MM.1S (cell line): Measurements from ENCODE around the gene RPAIN.

Source experiments
- DNase-seq: peaks from one replicate; pipeline ENCODE4 v3.0.0-alpha.2; 2015
- H2AFZ ChIP-seq: fragments of 300-600 bp; sonication (generic); 2 replicates; pipeline ENCODE4 v1.6.0; 2016; ENCODE audit warnings: antibody characterized with exemption, low read length
- H3F3A ChIP-seq: fragments of 300-600 bp; sonication (generic); 2 replicates; pipeline ENCODE4 v1.6.1; 2016; ENCODE audit warnings: mild to moderate bottlenecking, antibody characterized with exemption, low read length, moderate library complexity, mixed read lengths; ENCODE audit not compliant: insufficient read depth
- H3K27ac ChIP-seq: fragments of 300-600 bp; sonication (generic); 2 replicates; pipeline ENCODE4 v1.5.1; 2016; ENCODE audit warnings: mild to moderate bottlenecking, low read length
- H3K27me3 ChIP-seq: fragments of 300-600 bp; sonication (generic); replicated peaks from 2 replicates; pipeline ENCODE4 v1.6.0; 2016; ENCODE audit warnings: low read length; ENCODE audit not compliant: insufficient read depth
- H3K36me3 ChIP-seq: fragments of 300-600 bp; sonication (generic); replicated peaks from 2 replicates; pipeline ENCODE4 v1.6.1; 2016; ENCODE audit warnings: mild to moderate bottlenecking, low read length, mixed read lengths; ENCODE audit not compliant: insufficient read depth
- H3K4me1 ChIP-seq: fragments of 300-600 bp; sonication (generic); 2 replicates; pipeline ENCODE4 v1.6.1; 2016; ENCODE audit warnings: low read length, mixed read lengths
- H3K4me2 ChIP-seq: fragments of 300-600 bp; sonication (generic); 2 replicates; pipeline ENCODE4 v1.6.0; 2016; ENCODE audit warnings: low read depth, low read length
- H3K4me3 ChIP-seq: fragments of 300-600 bp; sonication (generic); 2 replicates; pipeline ENCODE4 v1.5.1; 2016; ENCODE audit warnings: low read length, mixed read lengths
- H3K79me2 ChIP-seq: fragments of 300-600 bp; sonication (generic); 2 replicates; pipeline ENCODE4 v1.6.1; 2016; ENCODE audit warnings: mixed run types, low read length, mixed read lengths
- H3K9ac ChIP-seq: fragments of 300-600 bp; sonication (generic); 2 replicates; pipeline ENCODE4 v1.6.1; 2016; ENCODE audit warnings: low read length, mixed read lengths
- H3K9me2 ChIP-seq: fragments of 300-600 bp; sonication (generic); replicated peaks from 2 replicates; pipeline ENCODE4 v1.6.1; 2016; ENCODE audit warnings: mild to moderate bottlenecking, low read length, mixed read lengths; ENCODE audit not compliant: insufficient read depth
- H3K9me3 ChIP-seq: fragments of 300-600 bp; sonication (generic); replicated peaks from 2 replicates; pipeline ENCODE4 v1.6.1; 2016; ENCODE audit warnings: mild to moderate bottlenecking, low read length, mixed read lengths; ENCODE audit not compliant: insufficient read depth
- H4K20me1 ChIP-seq: fragments of 300-600 bp; sonication (generic); 2 replicates; pipeline ENCODE4 v1.6.1; 2016; ENCODE audit warnings: mild to moderate bottlenecking, low read length, moderate library complexity, mixed read lengths; ENCODE audit not compliant: insufficient read depth
- CTCF ChIP-seq: fragments of 300-600 bp; sonication (generic); IDR thresholded peaks from 2 replicates; pipeline ENCODE4 v1.5.1; 2016; ENCODE audit warnings: antibody characterized with exemption, low read length, mixed read lengths
- EZH2 ChIP-seq: fragments of 300-600 bp; sonication (generic); optimal IDR thresholded peaks from 2 replicates; pipeline ENCODE3; 2017; ENCODE audit warnings: low read depth, mild to moderate bottlenecking, antibody characterized with exemption, low read length, mixed read lengths
- EZH2phosphoT487 ChIP-seq: fragments of 300-600 bp; sonication (generic); IDR thresholded peaks from 2 replicates; pipeline ENCODE4 v1.6.1; 2018; ENCODE audit warnings: antibody characterized with exemption, low read length

RPAIN gene

DNA sequence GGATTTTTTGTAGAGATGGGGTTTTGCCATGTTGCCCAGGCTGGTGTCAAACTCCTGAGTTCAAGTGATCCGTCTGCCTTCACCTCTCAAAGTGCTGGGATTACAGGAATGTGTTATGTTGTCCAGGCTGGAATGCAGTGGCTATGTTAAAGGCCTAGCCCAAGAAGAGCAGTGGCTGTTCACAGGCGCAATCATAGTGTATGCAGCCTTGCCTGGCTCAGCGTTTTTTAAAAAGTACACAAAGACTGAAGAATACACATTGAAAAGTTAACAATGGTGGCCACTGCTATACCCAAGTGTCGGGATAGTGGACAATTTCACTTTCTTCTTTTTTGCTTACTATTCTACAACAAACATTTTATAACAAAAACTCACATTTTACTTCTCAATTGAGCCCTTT lies 59.0 kb downstream of the RPAIN start:
- H3K9me2 ChIP-seq = no peaks in the 10 kb centered on the region
- no peak overlapping the region for H3K9ac ChIP-seq
- H3K27ac ChIP-seq = no peak overlapping the region
- no peak for DNase-seq
- H3K9me3 ChIP-seq = no peaks in the 10 kb centered on the region
- TF ChIP-seq CTCF = no peak
- no peak for TF ChIP-seq EZH2
- TF ChIP-seq EZH2phosphoT487 = no peak
- no peak overlapping the region for H3K4me2 ChIP-seq
- peaks cover 8% of the 10 kb centered on the region for H3K36me3 ChIP-seq
- no peaks in the 10 kb centered on the region for H3K27me3 ChIP-seq
- no peak overlapping the region for H2AFZ ChIP-seq
- no peaks in the 10 kb centered on the region for H3K4me1 ChIP-seq
- no peak overlapping the region for H3K4me3 ChIP-seq
- H4K20me1 ChIP-seq = no peaks in the 10 kb centered on the region
- peaks cover 42% of the 10 kb centered on the region for H3K79me2 ChIP-seq
- H3F3A ChIP-seq = no peaks in the 10 kb centered on the region

DNA sequence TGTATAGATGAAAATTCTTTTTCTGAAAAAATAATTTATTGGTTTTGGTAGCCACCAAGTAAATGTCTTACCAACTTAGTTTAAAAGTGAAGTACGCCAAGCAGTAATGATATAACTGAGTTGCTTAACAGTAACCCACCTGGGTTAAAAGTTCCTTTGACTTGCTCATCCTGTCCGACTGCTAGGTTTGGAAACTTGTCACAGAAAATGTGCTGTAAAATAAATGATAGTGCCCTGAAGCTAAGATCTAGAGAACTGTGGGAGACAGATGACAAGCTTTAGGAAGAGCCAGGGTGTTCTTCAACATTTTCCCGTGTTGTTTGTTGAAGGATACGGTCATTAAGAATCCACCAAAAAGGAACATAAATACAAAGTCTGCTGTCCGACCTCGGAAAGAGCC lies 61.0 kb downstream of the RPAIN start:
- H3K4me2 ChIP-seq = no peak overlapping the region
- H3K36me3 ChIP-seq = peaks cover 7% of the 10 kb centered on the region
- H2AFZ ChIP-seq = no peak overlapping the region
- no peak for TF ChIP-seq EZH2
- no peak overlapping the region for H3K4me3 ChIP-seq
- H4K20me1 ChIP-seq = no peaks in the 10 kb centered on the region
- no peaks in the 10 kb centered on the region for H3F3A ChIP-seq
- H3K9me2 ChIP-seq = no peaks in the 10 kb centered on the region
- no peak for DNase-seq
- no peaks in the 10 kb centered on the region for H3K27me3 ChIP-seq
- H3K27ac ChIP-seq = no peak overlapping the region
- no peaks in the 10 kb centered on the region for H3K9me3 ChIP-seq
- H3K4me1 ChIP-seq = peaks cover 5% of the 10 kb centered on the region; the same call in 1 of the 2 replicates
- H3K9ac ChIP-seq = no peak overlapping the region
- peaks cover 62% of the 10 kb centered on the region for H3K79me2 ChIP-seq

DNA sequence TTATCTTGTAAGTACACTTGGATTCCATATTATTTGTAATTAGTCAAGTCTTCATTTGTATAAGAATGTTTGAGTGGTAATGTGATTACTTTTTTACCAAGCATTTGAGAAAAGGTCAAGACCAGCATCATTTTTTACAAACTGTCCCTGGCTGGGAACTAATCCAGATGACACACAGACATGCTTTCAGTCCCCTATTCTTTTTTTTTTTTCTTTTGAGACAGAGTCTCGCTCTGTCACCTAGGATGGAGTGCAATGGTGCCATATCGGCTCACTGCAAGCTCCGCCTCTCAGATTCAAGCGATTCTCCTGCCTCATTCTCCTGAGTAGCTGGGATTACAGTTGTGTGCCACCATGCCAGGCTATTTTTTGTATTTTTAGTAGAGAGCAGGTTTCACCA lies 61.5 kb downstream of the RPAIN start:
- H3K79me2 ChIP-seq = peaks cover 62% of the 10 kb centered on the region
- no peaks in the 10 kb centered on the region for H3K9me2 ChIP-seq

More for the DNA sequence above, 61.5 kb downstream of the RPAIN start:
- Histone ChIP-seq H3K36me3 (peaks cover 7% of the 10 kb centered on the region), H3K27ac (no peak overlapping the region), H3K4me1 (peaks cover 5% of the 10 kb centered on the region; the same call in 1 of the 2 replicates), H2AFZ (no peak overlapping the region), H3K9me3 (no peaks in the 10 kb centered on the region), H3K4me3 (no peak overlapping the region), H3K27me3 (no peaks in the 10 kb centered on the region), H3K4me2 (no peak overlapping the region), H4K20me1 (no peaks in the 10 kb centered on the region), H3F3A (peaks cover 1% of the 10 kb centered on the region; the same call in 1 of the 2 replicates), H3K9ac (no peak overlapping the region)
- DNase-seq = no peak
- TF ChIP-seq CTCF (no peak), EZH2 (no peak), EZH2phosphoT487 (no peak)
